ENCODE data around the gene MCMBP. TPM values are rescaled to one million over a fixed set of nuclear protein-coding genes. Genes with fewer than 3 reads are reported as not detected.
A peak's percentile ranks its signal among the peaks of the same experiment; 100 is the strongest.

MCMBP gene
- total RNA-seq, 1 experiment from 2014 or later: 87.1 TPM

- Mint-ChIP-seq H3K27me3 (ENCODE audit: low read depth) (no peaks in the 10 kb centered on the region), H3K4me3 (no peak overlapping the region), H3K36me3 (ENCODE audit: insufficient read depth in 1 of 3, low read depth in 3 of 3) (peaks cover 19 to 47% (median 43%) of the 10 kb centered on the region in 3 experiments), H3K4me1 (peaks cover 24 to 26% of the 10 kb centered on the region in 2 experiments), H3K27ac (peak overlapping the region in 2 of 3 experiments; percentile 7 to 63; a peak in 2 of 7 replicates), H3K9me3 (peaks cover 8 to 10% of the 10 kb centered on the region in 2 experiments)
- Histone ChIP-seq H3K27me3 (ENCODE audit: insufficient read depth, low read length) (no peaks in the 10 kb centered on the region), H2BK120ac (ENCODE audit: low read depth, low read length, poor library complexity, severe bottlenecking) (no peak overlapping the region), H3K4ac (ENCODE audit: low read depth, low read length) (no peak overlapping the region), H4K20me1 (ENCODE audit: control insufficient read depth, insufficient read depth, insufficient read length) (no peaks in the 10 kb centered on the region), H4K91ac (ENCODE audit: insufficient read length, low read depth, low read length) (no peak overlapping the region), H3K9me3 (ENCODE audit: control insufficient read depth, low read depth, low read length) (no peaks in the 10 kb centered on the region), H3K79me1 (ENCODE audit: insufficient read depth, low read depth, low read length, poor library complexity, severe bottlenecking) (no peaks in the 10 kb centered on the region), H3K23ac (ENCODE audit: insufficient read length, low read depth, low read length) (no peak overlapping the region), H2BK15ac (ENCODE audit: low read depth, low read length) (no peak overlapping the region), H2BK20ac (ENCODE audit: low read depth, low read length, poor library complexity, severe bottlenecking) (no peak overlapping the region), H4K8ac (replicated peaks; ENCODE audit: insufficient read length, low read depth, low read length) (no peak overlapping the region), H3K23me2 (ENCODE audit: insufficient read length, low read depth, low read length, poor library complexity, severe bottlenecking) (no peaks in the 10 kb centered on the region), H2AFZ (ENCODE audit: low read length) (no peak overlapping the region), H3K27ac (ENCODE audit: insufficient read length, low read depth, low read length) (no peak overlapping the region), H2BK5ac (ENCODE audit: insufficient read length, low read length) (no peak overlapping the region), H3T11ph (ENCODE audit: low read length) (no peak overlapping the region), H3K4me1 (ENCODE audit: insufficient read depth, low read length) (peaks cover 2% of the 10 kb centered on the region; the same call in 1 of the 2 replicates), H4K5ac (ENCODE audit: insufficient read length, low read depth, low read length) (no peak overlapping the region), H3K9ac (ENCODE audit: extremely low read depth, insufficient read length, low read length) (no peak overlapping the region), H3K4me2 (ENCODE audit: insufficient read depth, insufficient read length, low read length) (no peak overlapping the region), H3K18ac (ENCODE audit: insufficient read length, low read depth, low read length) (no peak overlapping the region), H2AK5ac (ENCODE audit: insufficient read length, low read length) (no peak overlapping the region), H3K14ac (ENCODE audit: insufficient read depth, low read length) (no peak overlapping the region), H3K79me2 (ENCODE audit: insufficient read depth, low read length) (peaks cover 5% of the 10 kb centered on the region; the same call in 1 of the 2 replicates), H3K56ac (ENCODE audit: insufficient read length, low read depth, low read length) (no peak overlapping the region), H2BK12ac (ENCODE audit: insufficient read length, low read depth, low read length) (no peak overlapping the region)
- no peak for DNase-seq
- WGBS (ENCODE audit: extremely low coverage, insufficient read length, low lambda C conversion rate): no CpG with 5 or more reads among the region's 1 CpG
- TF ChIP-seq CTCF (conservative IDR thresholded peaks at IDR 0.05): peak; percentile 78
Observed at GRCh38 chr10:119859420-119860258, 13.0 kb downstream of the MCMBP start.
